Glomerular visceral epithelial cell (primary cell): ENCODE data around the gene YBEY.
A peak's percentile ranks its signal among the peaks of the same experiment; 100 is the strongest.
"Not testable (repeated sequence)": the region's sequence is repeated elsewhere in the genome, so short reads cannot be mapped to it uniquely, and the experiment has no call there.

Experiments
- DNase-seq: peaks from one replicate; pipeline ENCODE4 v3.0.0-alpha.2; 2016; ENCODE audit errors: extremely low spot score

Gene YBEY

GRCh38 chr21:46304437-46304836, 18.3 kb downstream of the YBEY start:
- DNase-seq = no peak

- DNase-seq = no peak
Observed at GRCh38 chr21:46304955-46305354, 18.8 kb downstream of the YBEY start.

- DNase-seq = peak; percentile 59
Observed at GRCh38 chr21:46307625-46308024, 21.5 kb downstream of the YBEY start.

- no peak for DNase-seq
Observed at GRCh38 chr21:46308431-46308830, 22.3 kb downstream of the YBEY start.

- not testable (repeated sequence) for DNase-seq
Observed at GRCh38 chr21:46310260-46310659, 24.1 kb downstream of the YBEY start.

- no peak for DNase-seq
Observed at GRCh38 chr21:46311568-46311967, 25.4 kb downstream of the YBEY start.

GRCh38 chr21:46312949-46313348, 26.8 kb downstream of the YBEY start:
- DNase-seq = no peak

GRCh38 chr21:46314441-46315020, 28.4 kb downstream of the YBEY start:
- DNase-seq = no peak

GRCh38 chr21:46316708-46317324, 30.7 kb downstream of the YBEY start:
- no peak for DNase-seq

GRCh38 chr21:46317710-46318463, 31.7 kb downstream of the YBEY start:
- DNase-seq = no peak

GRCh38 chr21:46318464-46318845, 32.3 kb downstream of the YBEY start:
- no peak for DNase-seq

- no peak for DNase-seq
Observed at GRCh38 chr21:46319186-46319585, 33.0 kb downstream of the YBEY start.

- no peak for DNase-seq
Observed at GRCh38 chr21:46320331-46320801, 34.2 kb downstream of the YBEY start.

GRCh38 chr21:46322351-46323226, 36.4 kb downstream of the YBEY start:
- peak; percentile 32 for DNase-seq

- DNase-seq = no peak
Observed at GRCh38 chr21:46323227-46323709, 37.1 kb downstream of the YBEY start.

- DNase-seq = peak; percentile 99
Observed at GRCh38 chr21:46323710-46324389, 37.7 kb downstream of the YBEY start, which contains the start of the genes C21orf58 and PCNT. Gene C21orf58 (minus strand): TSS chr21:46323870. CDS start chr21:46322738, 1,132 bp downstream. Gene PCNT (plus strand): TSS chr21:46324156. CDS start chr21:46324229, 73 bp downstream.

- DNase-seq = peak; percentile 95
Observed at GRCh38 chr21:46324390-46325072, 38.4 kb downstream of the YBEY start.

- DNase-seq = peak; percentile 48
Observed at GRCh38 chr21:46325073-46325912, 39.2 kb downstream of the YBEY start.

GRCh38 chr21:46326110-46326703, 40.1 kb downstream of the YBEY start:
- DNase-seq = no peak
